HG02884 (cell line): Measurements from ENCODE around the gene LCAT.
A peak's percentile ranks its signal among the peaks of the same experiment; 100 is the strongest.
"Not testable (repeated sequence)": the region's sequence is repeated elsewhere in the genome, so short reads cannot be mapped to it uniquely, and the experiment has no call there.

Experiments used
- ATAC-seq: cut with Tn5 transposase; IDR thresholded peaks from one replicate; pipeline ENCODE4 v1.9.1; 2021; ENCODE audit warnings: mild to moderate bottlenecking, moderate library complexity; ENCODE audit not compliant: unreplicated experiment

Gene LCAT, protein sequence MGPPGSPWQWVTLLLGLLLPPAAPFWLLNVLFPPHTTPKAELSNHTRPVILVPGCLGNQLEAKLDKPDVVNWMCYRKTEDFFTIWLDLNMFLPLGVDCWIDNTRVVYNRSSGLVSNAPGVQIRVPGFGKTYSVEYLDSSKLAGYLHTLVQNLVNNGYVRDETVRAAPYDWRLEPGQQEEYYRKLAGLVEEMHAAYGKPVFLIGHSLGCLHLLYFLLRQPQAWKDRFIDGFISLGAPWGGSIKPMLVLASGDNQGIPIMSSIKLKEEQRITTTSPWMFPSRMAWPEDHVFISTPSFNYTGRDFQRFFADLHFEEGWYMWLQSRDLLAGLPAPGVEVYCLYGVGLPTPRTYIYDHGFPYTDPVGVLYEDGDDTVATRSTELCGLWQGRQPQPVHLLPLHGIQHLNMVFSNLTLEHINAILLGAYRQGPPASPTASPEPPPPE

DNA sequence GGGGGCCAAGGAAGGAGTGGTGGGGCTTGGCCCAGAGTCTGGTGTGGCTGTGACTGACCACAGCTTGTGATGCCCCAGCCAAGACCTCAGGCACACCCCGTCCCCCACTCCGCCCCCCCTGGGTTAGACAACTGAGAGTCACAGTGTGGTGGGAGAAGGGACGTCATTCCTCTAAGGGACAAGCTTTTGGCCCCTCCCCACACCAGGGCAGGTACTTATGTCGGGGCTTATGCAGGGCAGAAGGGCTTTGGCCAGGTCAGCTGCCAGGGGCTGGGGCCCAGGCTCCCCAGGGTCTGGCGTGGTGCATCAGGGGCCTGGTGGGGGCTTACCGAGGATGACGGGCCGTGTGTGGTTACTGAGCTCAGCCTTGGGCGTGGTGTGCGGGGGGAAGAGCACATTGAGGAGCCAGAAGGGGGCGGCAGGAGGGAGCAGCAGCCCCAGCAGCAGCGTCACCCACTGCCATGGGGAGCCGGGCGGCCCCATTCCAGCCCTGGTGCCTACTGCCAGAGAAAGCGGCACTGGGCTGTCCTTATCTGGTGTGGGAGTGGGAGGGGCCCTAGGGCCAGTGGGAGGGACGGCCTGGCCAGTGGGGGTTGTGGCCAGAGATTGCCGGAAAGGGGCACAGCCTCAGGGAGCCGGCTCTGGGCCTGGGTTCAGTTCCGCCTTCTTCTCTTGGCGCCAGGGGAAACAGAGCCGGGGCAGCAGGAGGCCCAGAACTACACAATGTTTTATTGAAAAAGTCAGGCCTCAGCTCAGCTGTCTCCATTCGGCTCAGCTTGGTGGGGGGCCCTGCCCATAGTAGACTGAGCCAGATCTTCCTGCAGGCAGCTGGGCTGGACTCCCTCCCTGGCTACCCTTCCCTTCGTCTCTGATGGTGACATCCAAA, at the start of gene LCAT:
LCAT (minus strand) TSS at position 502 of the 886 bp plus-strand sequence; CDS start at position 483, 19 bp downstream.
- ATAC-seq: no peak

DNA sequence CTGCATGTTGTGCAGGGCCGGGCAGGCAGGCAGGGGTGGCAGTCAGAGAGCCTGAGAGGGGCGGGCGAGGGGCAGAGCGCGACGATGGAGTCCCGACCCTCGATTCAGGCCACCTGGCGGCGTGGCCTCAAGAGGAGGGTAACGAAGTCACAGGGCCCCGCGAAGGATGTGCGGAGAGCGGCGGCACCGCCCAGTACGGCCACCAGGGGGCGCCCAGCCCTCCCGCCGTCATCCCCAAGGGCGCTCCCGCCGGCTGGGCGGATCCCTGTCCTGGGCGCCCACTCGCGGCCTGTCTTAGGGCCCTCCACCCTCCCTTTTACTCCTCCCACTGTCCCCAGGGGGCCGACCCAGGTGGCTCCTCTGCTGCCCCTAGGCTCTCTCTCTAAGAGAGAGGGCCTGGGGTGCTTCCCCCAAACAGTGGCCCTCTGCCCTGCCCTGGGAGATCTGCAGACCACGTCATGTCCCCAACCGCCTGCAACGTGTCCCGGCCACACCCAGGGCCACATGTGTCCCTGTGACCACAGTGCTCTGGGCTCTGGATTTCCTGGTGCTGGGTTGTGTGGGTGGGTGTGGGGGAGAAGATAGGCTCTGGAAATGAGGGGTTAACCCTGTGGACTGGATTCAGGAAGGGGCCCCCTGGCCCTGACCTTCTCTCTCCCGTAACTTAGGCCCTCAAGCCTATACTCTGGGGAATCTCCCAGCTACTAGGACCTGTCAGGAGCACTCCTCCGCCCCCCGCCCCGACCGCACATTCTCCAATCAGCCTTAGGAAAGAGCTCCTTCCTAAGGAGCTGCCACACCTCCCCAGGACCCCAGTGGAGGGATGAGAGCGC, 49.5 kb upstream of the LCAT start:
- ATAC-seq: peak; percentile 70

DNA sequence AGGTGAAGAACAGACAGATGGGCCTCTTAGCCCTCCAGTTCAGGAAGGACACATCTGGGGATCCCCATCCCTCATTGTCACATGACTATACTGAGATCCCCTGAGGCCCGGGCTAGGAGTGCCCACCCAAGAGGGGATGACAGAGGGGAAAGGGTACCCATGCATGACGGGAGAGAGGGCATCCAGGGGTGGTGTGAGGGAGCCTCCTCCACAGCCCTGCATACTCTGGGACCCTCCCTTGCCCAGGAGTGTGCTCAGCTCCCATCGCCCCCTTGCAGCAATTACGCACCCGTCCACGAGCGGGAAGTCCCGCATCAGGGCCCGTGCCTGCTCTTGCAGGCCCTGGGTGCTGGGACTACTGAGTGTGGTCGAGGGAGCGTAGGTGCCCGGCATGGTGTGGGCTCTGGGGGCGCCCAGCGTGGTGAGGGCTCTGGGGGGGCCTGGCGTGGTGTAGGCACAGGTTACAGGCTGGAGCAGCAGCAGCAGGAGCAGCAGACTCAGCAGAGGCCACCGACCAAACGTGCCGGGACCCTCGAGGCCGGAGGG, 48.8 kb upstream of the LCAT start:
- ATAC-seq: no peak

DNA sequence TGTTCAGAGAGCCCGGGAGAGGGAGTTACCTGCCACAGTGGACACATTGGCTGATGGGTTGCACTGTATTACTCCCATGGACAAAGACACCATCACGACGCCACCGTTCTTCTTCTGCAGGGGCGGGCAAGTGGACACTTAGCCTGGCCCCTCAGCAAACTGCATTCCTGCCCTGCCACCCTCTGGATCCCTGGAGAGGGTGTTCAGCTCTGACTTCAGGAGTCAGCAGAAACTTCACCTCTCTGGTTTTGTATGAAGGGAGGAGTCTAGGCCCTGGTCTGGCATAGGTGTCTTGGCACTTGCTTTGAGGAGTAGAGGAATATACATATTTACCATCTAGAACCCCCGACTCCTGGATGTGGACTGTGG, 46.1 kb upstream of the LCAT start:
- ATAC-seq: no peak

DNA sequence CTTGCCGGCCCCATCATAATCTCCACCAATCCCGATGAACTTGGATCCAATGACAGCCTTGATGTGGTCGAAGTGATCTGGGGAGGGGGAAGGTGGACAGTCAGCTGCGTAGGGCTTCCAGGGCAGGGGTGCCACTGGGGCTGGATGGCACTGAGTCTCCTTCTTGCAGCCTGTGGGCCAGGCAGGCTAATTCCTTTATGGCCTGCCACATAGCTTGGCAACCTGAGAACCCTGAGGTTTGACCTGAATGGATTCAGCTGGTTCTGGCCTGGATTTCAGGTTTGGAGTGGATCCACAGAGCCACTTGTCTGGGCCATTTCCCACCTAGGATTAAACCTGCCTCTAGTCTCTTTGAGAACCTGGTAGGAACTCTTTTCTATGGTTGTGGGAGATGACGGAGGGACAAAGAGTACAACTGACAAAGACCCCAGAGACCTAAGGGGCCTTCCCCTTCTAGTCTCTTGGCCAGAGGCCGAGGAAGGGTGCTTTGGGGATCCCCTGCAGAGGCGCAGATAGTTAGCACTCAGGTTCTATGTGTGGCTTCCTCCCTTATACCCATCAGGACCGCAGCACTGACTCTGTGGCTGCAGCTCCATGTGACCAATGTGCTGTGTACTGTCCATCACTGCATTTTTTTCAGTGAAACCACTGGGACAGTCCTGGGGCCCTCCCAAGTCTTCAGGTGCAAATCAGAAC, 45.5 kb upstream of the LCAT start:
- no peak for ATAC-seq

DNA sequence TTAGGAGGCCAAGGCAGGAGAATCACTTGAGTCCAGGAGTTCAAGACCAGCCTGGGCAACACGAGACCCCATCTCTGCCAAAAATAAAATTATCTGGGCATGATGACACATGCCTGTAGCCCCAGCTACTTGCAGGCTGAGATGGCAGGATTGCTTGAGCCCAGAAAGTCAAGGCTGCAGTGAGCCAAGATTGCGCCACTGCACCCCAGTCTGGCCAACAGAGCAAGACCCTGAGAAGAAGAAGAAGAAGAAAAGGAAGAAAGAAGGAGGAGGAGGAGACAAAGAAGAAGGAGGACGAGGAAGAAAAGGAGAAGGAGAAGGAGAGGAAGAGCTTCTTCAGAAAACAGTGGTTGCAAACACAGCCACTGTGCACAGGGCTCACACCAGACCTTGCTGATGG, 44.8 kb upstream of the LCAT start:
- no peak for ATAC-seq

DNA sequence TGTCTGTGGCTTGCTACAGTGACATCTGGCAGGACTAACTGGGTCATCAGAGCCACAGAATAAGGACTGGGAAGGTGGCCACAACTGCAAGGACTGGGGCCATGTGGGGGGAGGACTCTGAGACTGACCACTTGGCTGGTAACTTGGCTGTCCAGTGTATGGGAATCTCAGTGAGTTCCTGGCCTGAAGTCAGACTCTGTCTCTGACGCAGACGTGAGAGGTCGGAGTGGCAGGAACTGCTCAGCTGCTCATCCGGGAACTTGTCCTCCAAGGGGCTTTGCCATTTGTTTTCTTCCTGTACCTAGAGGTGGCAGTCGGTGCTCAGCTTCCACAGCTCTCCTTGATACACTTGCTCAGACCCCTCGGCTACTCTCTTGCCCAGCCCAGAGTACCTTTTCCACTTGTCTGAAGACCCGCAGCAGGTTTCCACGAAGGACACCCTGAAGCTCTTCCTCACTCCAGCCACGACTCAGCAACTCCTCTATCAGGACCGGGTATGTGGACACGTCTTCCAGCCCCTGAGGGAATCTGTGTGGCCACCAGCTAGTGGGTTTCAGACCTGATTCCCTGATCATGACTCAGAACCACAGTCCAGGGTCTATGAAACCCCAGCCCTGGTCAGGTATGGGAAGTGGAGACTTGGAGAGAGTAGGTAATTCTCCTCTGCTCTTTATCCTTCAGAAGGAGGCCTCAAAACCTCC, 43.7 kb upstream of the LCAT start:
- no peak for ATAC-seq

DNA sequence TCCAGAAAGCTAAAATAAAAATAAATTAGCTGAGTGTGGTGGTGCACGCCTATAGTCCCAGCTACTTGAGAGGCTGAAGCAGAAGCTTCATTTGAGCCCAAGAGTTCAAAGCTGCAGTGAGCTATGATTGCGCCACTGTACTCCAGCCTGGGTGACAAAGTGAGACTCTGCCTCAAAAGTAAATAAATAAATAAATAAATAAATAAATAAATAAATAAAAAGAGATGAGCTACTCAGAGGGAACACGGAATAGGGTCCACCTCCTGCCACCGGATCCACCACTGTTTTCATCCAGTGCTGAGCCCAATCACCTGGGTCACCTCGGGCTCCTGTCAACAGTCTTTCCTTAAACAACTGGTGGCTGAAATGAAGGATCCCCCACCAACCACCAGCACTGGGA, 43.0 kb upstream of the LCAT start:
- ATAC-seq: no peak

DNA sequence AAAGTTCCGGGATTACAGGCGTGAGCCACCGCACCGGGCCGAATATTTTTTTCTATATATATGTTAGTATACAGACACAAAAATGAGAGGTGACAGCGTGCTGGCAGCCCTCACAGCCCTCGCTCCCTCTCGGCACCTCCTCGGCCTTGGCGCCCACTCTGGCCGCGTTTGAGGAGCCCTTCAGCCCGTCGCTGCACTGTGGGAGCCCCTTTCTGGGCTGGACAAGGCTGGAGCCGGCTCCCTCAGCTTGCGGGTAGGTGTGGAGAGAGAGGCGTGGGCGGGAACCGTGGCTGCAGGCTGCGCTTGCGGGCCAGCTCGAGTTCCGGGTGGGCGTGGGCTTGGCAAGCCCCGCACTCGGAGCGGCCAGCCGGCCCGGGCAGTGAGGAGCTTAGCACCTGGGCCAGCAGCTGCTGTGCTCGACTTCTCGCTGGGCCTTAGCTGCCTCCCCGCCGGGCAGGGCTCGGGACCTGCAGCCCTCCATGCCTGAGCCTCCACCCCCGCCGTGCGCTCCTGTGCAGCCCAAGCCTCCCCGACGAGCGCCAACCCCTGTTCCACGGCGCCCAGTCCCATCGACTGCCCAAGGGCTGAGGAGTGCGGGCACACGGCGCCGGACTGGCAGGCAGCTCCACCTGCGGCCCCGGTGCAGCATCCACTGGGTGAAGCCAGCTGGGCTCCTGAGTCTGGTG, 38.2 kb upstream of the LCAT start:
- no peak for ATAC-seq

DNA sequence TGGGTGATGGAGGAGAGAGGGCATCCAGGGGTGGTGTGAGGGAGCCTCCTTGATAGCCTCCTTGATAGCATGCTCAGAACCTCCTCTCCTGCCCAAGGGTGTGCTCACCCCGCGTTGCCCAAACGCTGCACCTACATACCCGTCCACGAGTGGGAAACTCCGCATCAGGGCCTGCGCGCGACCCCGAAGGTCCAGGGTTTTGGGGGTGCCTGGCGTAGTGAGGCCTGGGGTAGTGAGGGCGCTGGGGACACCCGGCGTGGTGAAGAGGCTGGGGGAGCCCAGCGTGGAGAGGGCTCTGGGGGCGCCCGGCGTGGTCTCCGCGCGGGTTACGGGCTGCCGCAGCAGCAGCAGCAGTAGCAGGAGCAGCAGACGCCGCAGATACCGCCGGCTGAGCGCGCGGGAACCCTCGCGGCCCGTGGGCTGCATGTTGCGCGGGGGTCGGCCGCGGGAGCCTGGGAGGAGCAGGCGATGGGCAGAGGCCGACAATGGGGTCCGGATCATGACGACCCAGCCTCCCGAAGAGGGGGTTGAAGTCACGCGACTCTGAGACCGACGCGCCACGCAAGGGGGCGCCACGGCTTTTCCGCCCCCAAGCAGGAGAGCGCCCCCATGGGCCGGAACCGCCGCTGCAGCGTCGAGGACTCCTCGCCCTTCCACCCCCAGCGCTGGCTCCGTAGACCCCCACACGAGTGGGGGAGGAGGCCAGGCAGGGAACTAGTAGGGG, 36.2 kb upstream of the LCAT start, which contains the start of gene DPEP3:
DPEP3 (minus strand) TSS at position 545 of the 724 bp plus-strand sequence; CDS start at position 426, 119 bp downstream.
- no peak for ATAC-seq

DNA sequence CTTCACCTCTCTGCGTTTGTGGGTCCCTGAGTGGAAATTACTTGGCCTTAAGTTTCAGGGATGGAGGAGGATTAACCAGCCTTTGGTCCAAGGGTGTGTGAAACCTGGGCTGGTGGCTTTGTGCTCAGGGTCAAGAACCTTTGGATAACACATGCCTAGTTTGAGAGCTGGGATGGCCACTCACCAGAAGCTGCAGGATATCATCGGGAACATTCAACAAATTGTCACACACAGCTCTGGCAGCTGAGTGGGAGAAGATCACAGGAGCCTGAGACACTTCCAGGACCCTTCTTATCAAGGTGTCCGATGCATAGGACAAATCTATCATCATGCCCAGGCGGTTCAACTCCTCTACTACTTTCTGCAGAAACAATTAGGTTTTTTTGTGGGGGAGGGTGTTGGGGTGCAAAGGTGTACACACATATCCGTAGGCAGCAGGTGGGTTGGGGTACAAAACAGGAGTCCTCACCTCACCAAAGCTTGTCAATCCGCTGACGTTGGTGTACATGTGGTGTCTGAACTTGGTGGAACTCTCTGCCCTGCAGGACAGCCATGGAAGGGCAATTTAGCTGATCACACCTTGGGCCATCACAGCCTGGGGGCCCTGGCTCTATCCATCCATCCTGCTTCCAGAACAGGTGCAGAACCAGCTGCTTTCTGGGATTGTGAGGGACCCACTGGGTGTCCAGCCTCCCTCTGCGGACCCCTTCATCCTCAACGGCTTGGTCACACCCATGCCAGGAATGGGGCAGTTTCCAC, 33.7 kb upstream of the LCAT start:
- no peak for ATAC-seq

DNA sequence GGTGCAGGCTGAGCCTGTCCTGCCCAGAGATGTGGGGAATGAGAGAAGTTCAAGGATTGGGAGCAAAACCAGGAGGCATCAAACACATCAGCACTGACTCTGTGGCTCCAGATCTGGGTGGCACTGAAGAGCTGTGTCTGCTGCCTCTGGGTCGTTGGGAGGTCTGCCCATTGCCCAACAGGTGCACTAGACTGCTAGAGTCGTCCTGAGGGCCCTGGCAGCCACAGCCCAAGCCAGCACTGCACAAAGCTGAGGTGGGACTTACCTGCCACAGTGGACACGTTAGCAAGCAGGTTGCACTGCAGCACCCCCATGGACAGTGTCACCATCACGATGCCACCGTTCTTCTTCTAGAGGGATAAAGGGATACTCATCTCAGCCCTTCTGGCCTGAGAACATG, 33.1 kb upstream of the LCAT start:
- no peak for ATAC-seq

DNA sequence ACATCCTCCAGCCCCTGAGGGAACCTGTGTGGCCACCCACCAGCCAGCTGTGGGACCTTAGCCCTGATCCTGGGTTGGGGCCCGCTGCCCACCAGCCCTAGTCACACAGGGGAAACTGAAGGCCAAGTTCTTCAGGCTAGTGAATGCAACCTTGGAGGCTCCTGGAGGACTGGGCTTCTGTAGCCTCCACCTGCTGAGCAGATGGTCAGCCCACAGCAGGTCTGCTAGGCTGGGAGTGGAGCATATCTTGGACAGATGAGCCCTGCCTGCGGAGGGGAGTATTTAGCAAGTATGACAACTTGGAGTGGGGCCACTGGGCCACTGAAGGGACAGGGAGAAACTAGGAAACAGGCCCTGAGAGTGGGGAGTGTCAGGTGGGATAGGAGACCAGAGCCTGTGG, 32.3 kb upstream of the LCAT start:
- ATAC-seq: no peak

DNA sequence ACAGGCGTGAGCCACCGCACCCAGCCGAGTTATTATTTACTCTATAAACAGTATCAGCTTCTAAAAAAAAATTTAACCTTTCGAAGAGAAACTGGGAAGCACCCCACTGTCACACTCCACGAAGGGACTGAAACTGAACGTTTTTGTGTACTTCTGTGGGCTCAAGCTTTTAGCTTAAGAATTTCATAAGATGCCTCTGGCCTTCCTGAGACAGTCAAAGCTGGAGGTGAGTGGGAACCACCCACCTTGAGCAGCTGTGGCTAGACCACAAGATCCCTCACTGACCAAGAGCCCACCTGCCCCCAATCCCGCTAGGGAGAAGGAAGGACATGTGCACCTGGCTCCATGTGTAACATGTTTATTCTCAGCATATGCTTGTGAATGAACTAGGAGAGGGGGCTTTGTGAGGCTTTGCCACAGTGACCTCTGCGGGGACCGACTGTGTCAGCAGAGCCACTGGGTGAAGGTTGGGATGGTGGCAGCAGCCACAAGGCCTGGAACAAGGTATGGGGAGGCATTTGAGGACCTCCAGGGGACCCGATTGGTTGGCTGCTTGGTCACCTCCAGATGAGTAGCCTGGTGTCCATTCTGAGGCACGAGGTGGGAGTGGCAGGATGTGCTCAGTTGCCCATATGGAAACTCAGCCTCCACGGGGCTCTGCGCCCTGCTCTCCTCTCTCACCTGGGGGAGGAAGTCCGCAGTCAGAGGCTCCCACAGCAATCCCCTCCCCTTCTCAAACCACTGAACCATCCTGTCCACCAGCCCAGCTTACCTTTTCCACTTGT, 31.6 kb upstream of the LCAT start:
- ATAC-seq: no peak

DNA sequence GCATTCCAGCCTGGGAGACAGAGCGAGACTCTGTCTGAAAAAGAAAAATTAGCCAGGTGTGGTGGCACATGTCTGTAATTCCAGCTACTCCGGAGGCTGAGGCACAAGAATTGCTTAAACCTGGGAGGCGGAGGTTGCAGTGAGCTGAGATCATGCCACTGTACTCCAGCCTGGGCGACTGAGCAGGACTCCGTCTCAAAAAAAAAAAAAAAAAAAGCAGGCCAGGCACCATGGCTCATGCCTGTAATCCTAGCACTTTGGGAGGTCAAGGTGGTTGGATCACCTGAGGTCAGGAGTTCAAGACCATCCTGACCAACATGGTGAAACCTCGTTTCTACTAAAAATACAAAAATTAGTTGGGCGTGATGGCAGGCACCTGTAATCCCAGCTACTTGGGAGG, 28.4 kb upstream of the LCAT start:
- ATAC-seq: not testable (repeated sequence)

DNA sequence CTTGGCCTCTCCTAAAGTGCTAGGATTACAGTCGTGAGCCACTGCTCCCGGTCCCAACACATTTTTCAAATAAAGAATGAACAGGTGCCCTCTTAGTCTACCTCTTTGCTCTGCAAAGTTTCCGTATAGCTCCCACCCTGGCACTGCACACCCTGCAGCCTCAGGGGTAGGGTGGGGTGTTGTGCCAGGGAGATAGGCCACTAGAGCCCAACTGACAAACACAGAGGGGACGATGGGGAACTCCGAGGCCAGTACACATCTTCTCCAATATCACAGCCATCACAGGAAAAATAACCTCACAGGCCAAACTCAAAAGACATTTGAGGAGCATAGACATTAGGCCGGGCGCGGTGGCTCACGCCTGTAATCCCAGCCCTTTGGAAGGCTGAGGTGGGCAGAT, 27.2 kb upstream of the LCAT start:
- no peak for ATAC-seq
